Large intestine (tissue), 3 donors: ENCODE data around the gene PDZK1. TPM values are rescaled to one million over a fixed set of nuclear protein-coding genes. Genes with fewer than 3 reads are reported as not detected.

ENCODE experiments used
- DNase-seq, 2 donors: peaks; one replicate each; pipeline versions ENCODE4 v3.0.0 to v3.0.0-alpha.2; 2013
- H3K27ac ChIP-seq: one replicate; pipeline ENCODE4 v1.5.1; 2013; ENCODE audit warnings: low read length
- H3K27me3 ChIP-seq: 2 replicates; pipeline ENCODE4 v1.6.1; 2013; ENCODE audit warnings: low read length; ENCODE audit not compliant: control insufficient read depth, insufficient read depth
- H3K36me3 ChIP-seq: 2 replicates; pipeline ENCODE4 v1.6.1; 2013; ENCODE audit warnings: low read length; ENCODE audit not compliant: control insufficient read depth, insufficient read depth
- H3K4me1 ChIP-seq: one replicate; pipeline ENCODE4 v1.6.1; 2013; ENCODE audit warnings: low read length; ENCODE audit not compliant: control insufficient read depth, insufficient read depth
- H3K4me3 ChIP-seq: one replicate; pipeline ENCODE4 v1.5.1; 2013; ENCODE audit warnings: low read length
- H3K9me3 ChIP-seq: one replicate; pipeline ENCODE4 v1.6.1; 2013; ENCODE audit warnings: mild to moderate bottlenecking, low read depth, low read length, moderate library complexity; ENCODE audit not compliant: control insufficient read depth
- WGBS: methylation state at CpG from one replicate; pipeline ENCODE4 v1.1.5; 2013; ENCODE audit warnings: low lambda C conversion rate; ENCODE audit not compliant: insufficient coverage; 5-methylcytosine and 5-hydroxymethylcytosine counted together
- polyA plus RNA-seq: library from polyadenylated mRNA; unstranded; fragments of 120-200 nt; gene quantifications from one replicate; pipeline ENCODE4 v1.2.1, GENCODE V29; 2013

The PDZK1 gene
- polyA plus RNA-seq, 1 donor = 62.3 TPM

GRCh38 chr1:145714524-145715111 lies 7.5 kb upstream of the PDZK1 start:
- H3K27ac ChIP-seq = peak overlapping the region; percentile 64
- H3K4me3 ChIP-seq = no peak overlapping the region
- no peaks in the 10 kb centered on the region for H3K9me3 ChIP-seq
- peaks cover 40% of the 10 kb centered on the region for H3K4me1 ChIP-seq
- peak; percentile 77 to 88 for DNase-seq
- no peaks in the 10 kb centered on the region for H3K36me3 ChIP-seq
- WGBS = 13% methylated on average over 3 of the region's 6 CpGs
- H3K27me3 ChIP-seq = no peaks in the 10 kb centered on the region

DNA sequence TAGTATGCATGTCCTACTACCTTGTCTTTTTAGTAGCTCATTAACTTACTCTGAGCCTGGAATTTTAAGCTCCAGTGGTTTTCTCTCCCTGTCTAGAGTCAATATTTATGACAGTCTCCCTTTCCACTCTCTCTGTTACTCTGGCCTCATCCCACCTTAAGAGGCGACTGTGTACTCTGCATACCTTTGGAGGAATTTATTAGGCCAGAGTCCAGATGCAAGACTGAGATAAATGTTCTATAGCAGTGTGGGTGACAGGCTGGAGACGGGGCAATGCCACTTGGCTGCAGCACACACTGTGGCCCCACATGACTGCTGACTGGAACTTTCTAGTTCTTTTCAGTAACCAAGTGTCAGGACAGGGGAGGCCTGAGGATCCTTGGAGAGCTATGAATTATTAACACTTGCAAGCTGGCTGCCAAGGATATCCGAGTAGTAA lies 4.1 kb upstream of the PDZK1 start:
- Histone ChIP-seq H3K4me1 (peaks cover 52% of the 10 kb centered on the region), H3K4me3 (no peak overlapping the region), H3K9me3 (no peaks in the 10 kb centered on the region), H3K27me3 (no peaks in the 10 kb centered on the region), H3K36me3 (no peaks in the 10 kb centered on the region), H3K27ac (peak overlapping the region; percentile 67)
- WGBS = no CpG with 5 or more reads among the region's 3 CpGs
- DNase-seq = peak; percentile 94 to 98

DNA sequence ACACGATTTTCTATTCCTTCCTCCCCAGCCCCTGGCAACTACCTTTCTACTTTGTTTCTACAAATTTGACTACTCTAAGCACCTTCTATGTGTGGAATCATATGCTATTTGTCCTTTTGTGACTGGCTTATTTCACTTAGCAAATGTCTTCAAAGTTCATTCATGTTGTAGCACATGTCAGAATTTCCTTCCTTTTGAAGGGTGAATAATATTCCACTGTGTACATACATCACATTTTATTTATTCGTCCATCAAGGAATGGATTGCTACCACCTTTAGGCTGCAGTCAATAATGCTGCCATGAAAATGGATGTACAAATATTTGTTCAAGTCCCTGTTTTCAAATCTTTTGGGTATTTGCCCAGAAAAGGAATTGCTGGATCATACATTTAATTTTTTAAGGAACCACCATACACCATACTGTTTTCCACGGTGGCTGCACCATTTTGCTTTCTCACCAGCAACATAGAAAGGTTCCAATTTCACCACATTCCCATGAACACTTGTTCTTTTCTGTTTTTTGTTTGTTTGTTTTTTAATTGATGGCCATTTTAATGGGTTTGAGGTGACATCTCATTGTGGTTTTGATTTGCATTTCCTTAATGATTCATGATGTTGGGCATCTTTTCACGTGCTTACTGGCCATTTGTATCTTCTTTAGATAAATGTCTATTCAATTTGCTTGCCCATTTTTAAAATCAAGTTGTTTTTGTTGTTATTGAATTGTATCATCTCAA lies 3.3 kb upstream of the PDZK1 start:
- Histone ChIP-seq H3K27ac (no peak overlapping the region), H3K4me3 (no peak overlapping the region), H3K36me3 (no peaks in the 10 kb centered on the region), H3K4me1 (peaks cover 50% of the 10 kb centered on the region), H3K9me3 (no peaks in the 10 kb centered on the region), H3K27me3 (no peaks in the 10 kb centered on the region)
- no peak for DNase-seq
- WGBS = 54% methylated on average over 3 of the region's 4 CpGs

- no CpG with 5 or more reads among the region's 7 CpGs for WGBS
- peak overlapping the region; percentile 91 for H3K27ac ChIP-seq
- DNase-seq = peak in 1 of 2 donors; percentile 21
Observed at GRCh38 chr1:145708063-145708462, 895 bp upstream of the PDZK1 start.

DNA sequence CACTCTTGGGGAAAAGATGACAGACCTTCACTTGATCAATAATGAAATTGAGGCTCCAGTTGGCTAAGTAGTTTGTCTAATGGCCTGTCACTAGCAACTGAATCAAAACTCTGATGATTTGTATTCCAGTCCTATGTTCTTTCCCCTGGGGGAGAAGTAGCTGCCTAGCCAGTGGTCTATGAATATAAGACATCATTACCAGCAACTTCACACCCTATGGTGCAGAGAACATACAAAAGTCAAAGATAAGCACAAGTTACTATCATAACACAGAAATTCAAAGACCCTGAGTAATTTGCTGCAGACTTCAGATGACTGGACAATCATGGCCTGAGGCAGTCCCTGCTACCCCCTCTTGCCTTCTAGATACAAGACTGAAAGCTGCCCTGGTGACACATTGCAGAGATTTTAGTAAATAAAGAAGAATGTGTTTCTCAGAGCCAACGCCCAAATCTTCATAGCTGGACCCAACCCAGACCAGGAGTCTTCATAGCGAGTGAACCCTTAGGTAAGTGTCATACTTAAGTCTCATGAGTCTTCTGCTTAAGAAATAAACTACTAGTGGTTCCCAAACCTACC lies 993 bp downstream of the PDZK1 start:
- H3K27ac ChIP-seq = peak overlapping the region; percentile 91
- no peaks in the 10 kb centered on the region for H3K9me3 ChIP-seq
- H3K36me3 ChIP-seq = no peaks in the 10 kb centered on the region
- peaks cover 34% of the 10 kb centered on the region for H3K4me1 ChIP-seq
- WGBS = no CpG with 5 or more reads among the region's 2 CpGs
- peak overlapping the region; percentile 42 for H3K4me3 ChIP-seq
- H3K27me3 ChIP-seq = no peaks in the 10 kb centered on the region
- peak; percentile 34 to 61 for DNase-seq

More at GRCh38 chr1:145708063-145708462, 895 bp upstream of the PDZK1 start:
- H3K4me3 ChIP-seq = no peak overlapping the region
- no peaks in the 10 kb centered on the region for H3K27me3 ChIP-seq
- H3K4me1 ChIP-seq = peaks cover 39% of the 10 kb centered on the region
- no peaks in the 10 kb centered on the region for H3K36me3 ChIP-seq
- H3K9me3 ChIP-seq = no peaks in the 10 kb centered on the region

- H3K36me3 ChIP-seq = no peaks in the 10 kb centered on the region
- 88% methylated on average over 3 of the region's 7 CpGs for WGBS
- no peak overlapping the region for H3K27ac ChIP-seq
- DNase-seq = no peak
- no peak overlapping the region for H3K4me3 ChIP-seq
- no peaks in the 10 kb centered on the region for H3K9me3 ChIP-seq
- H3K27me3 ChIP-seq = no peaks in the 10 kb centered on the region
- H3K4me1 ChIP-seq = peaks cover 29% of the 10 kb centered on the region
Observed at GRCh38 chr1:145705622-145706021, 1.5 kb downstream of the PDZK1 start.

- no peak for DNase-seq
Observed at GRCh38 chr1:145702826-145703225, 4.3 kb downstream of the PDZK1 start.

GRCh38 chr1:145702052-145702451 lies 5.1 kb downstream of the PDZK1 start:
- Histone ChIP-seq H3K4me1 (peaks cover 10% of the 10 kb centered on the region), H3K27ac (no peak overlapping the region), H3K9me3 (no peaks in the 10 kb centered on the region), H3K27me3 (no peaks in the 10 kb centered on the region), H3K36me3 (no peaks in the 10 kb centered on the region), H3K4me3 (no peak overlapping the region)
- DNase-seq = no peak
- 80% methylated on average over 2 of the region's 2 CpGs for WGBS

More at GRCh38 chr1:145702826-145703225, 4.3 kb downstream of the PDZK1 start:
- Histone ChIP-seq H3K9me3 (no peaks in the 10 kb centered on the region), H3K27ac (no peak overlapping the region), H3K36me3 (no peaks in the 10 kb centered on the region), H3K4me3 (no peak overlapping the region), H3K27me3 (no peaks in the 10 kb centered on the region), H3K4me1 (peaks cover 16% of the 10 kb centered on the region)
- no CpG with 5 or more reads among the region's 7 CpGs for WGBS

DNA sequence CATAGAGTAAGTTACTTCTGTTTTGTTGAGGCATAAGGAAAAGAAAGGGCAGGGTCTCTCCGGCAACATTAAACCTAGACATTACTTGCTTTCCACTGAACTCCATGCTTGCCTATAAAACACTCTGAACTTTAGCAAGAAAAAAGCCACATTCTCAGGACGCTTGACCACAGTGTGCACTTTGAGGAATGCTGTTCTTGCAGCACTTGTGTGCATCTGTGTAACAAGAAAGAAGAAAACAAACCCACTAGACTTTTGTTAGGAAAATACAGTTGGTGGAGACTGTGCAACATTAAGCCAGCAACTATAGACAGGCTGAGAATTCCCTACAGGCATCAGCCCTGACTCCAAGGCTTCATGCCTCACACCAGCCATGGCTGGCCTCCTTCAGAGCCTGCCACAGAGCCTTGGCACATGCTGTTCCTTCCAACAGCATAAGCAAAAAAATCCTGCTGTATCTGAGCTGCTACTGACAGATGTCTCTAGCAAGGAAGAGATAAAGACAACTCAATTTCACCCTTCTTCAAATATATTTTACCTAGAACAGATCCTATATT lies 5.8 kb downstream of the PDZK1 start:
- H3K27ac ChIP-seq = no peak overlapping the region
- no CpG with 5 or more reads among the region's 2 CpGs for WGBS

GRCh38 chr1:145696630-145696960 lies 10.6 kb downstream of the PDZK1 start:
- no CpG with 5 or more reads among the region's 3 CpGs for WGBS
- peaks cover 3% of the 10 kb centered on the region for H3K36me3 ChIP-seq
- no peak for DNase-seq
- H3K9me3 ChIP-seq = no peaks in the 10 kb centered on the region
- H3K4me1 ChIP-seq = no peaks in the 10 kb centered on the region
- H3K4me3 ChIP-seq = no peak overlapping the region
- no peaks in the 10 kb centered on the region for H3K27me3 ChIP-seq
- no peak overlapping the region for H3K27ac ChIP-seq

More for the DNA sequence above, 5.8 kb downstream of the PDZK1 start:
- Histone ChIP-seq H3K4me1 (peaks cover 4% of the 10 kb centered on the region), H3K36me3 (no peaks in the 10 kb centered on the region), H3K27me3 (no peaks in the 10 kb centered on the region), H3K9me3 (no peaks in the 10 kb centered on the region), H3K4me3 (no peak overlapping the region)
- no peak for DNase-seq
